SH-SY5Y (cell line): ENCODE data around the gene LYSMD3.

Experiments
- GATA2 ChIP-seq: IDR thresholded peaks from 2 replicates; pipeline ENCODE4 v1.6.1; 2011; ENCODE audit warnings: mild to moderate bottlenecking, low read depth, low read length
- GATA3 ChIP-seq: IDR thresholded peaks from 2 replicates; pipeline ENCODE4 v1.6.1; 2011; ENCODE audit warnings: low read depth, mild to moderate bottlenecking, low read length, moderate library complexity

DNA sequence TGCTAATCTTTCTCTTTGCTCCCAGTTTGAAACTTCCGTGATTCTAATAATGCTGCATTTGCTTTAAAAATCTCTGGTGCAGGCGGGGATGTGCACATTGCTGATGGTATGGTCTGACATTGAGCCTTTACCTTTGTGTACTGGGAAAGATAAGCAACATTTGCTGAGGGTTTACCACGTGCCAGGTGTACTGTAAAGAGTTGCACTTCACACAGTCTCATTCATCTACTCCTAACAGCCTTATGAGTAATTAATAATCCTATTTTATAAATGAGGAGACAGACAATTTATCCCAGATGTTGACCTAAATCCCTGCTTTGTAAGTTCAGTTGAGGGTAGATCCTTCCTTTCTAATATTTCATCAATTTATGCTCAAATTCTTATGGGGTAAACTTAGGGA, 28.5 kb upstream of the LYSMD3 start:
- TF ChIP-seq GATA2 (no peak), GATA3 (no peak)
